Measurements from ENCODE around the gene CHML. TPM values are rescaled to one million over a fixed set of nuclear protein-coding genes. Genes with fewer than 3 reads are reported as not detected.

CHML gene
- total RNA-seq, 3 donors from 2014 or later, result 6.4 to 7.5 (median 7.2) TPM

DNA sequence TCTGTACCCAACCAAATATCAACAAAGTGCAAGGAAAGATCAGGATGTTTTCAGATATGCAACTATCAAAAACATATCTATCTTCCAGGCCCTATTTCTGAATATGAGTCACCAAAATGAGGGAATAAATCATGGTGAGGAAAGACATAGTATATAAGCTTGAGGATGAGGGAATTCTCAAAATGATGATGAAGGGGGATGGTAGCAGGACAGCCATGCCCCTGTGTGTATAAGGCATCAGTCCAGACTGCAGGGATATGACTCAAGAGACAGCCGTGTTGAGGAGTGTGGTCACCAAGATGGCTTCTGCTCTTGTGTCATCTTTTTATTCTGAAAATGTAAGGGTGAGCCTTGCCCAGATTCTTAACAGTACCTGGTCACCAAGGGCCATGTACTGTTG is 7.5 kb upstream of the CHML start:
- H3K27me3 ChIP-seq, result no peaks in the 10 kb centered on the region
- H3K4me3 ChIP-seq, result no peak overlapping the region
- no peaks in the 10 kb centered on the region for H3K4me1 ChIP-seq
- intact Hi-C loops (cut with DNase I; ENCODE audit: low total_unique reads), result no loop called here
- DNase-seq (ENCODE audit: low spot score in 2 of 2), result no peak
- no peak for TF ChIP-seq POLR2A (IDR thresholded peaks at IDR 0.05)
- TF ChIP-seq POLR2AphosphoS5 (IDR thresholded peaks at IDR 0.05), result no peak
- TF ChIP-seq, protein P1, sequence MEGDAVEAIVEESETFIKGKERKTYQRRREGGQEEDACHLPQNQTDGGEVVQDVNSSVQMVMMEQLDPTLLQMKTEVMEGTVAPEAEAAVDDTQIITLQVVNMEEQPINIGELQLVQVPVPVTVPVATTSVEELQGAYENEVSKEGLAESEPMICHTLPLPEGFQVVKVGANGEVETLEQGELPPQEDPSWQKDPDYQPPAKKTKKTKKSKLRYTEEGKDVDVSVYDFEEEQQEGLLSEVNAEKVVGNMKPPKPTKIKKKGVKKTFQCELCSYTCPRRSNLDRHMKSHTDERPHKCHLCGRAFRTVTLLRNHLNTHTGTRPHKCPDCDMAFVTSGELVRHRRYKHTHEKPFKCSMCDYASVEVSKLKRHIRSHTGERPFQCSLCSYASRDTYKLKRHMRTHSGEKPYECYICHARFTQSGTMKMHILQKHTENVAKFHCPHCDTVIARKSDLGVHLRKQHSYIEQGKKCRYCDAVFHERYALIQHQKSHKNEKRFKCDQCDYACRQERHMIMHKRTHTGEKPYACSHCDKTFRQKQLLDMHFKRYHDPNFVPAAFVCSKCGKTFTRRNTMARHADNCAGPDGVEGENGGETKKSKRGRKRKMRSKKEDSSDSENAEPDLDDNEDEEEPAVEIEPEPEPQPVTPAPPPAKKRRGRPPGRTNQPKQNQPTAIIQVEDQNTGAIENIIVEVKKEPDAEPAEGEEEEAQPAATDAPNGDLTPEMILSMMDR (IDR thresholded peaks at IDR 0.05), result no peak
- no peaks in the 10 kb centered on the region for H3K36me3 ChIP-seq
- H3K27ac ChIP-seq, result no peak overlapping the region
- no peaks in the 10 kb centered on the region for H3K9me3 ChIP-seq

DNA sequence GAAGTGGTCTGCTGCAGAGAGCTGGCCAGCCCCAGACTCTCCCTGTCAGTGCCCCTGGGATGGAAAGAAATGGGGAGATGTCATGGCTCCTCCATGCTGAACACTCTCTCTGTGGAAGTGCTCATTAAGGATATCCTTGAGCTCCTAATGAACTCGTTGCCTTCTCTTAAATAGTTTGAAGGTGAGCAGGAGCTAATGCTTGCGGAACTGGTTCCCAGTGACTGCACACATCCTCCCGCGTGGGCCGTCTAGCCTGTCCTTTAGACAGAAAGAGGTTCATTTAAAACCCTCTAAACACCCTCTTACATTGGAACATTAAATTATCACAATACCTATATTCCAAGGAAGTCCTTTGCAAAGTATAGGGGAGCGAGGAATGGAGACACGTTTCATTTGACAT is 6.0 kb upstream of the CHML start:
- TF ChIP-seq POLR2AphosphoS5 (IDR thresholded peaks at IDR 0.05) (no peak), POLR2A (IDR thresholded peaks at IDR 0.05) (no peak)
- TF ChIP-seq, protein P1 (IDR thresholded peaks at IDR 0.05), result no peak
- Histone ChIP-seq H3K27me3 (no peaks in the 10 kb centered on the region), H3K4me1 (no peaks in the 10 kb centered on the region), H3K9me3 (no peaks in the 10 kb centered on the region), H3K27ac (no peak overlapping the region), H3K4me3 (no peak overlapping the region), H3K36me3 (no peaks in the 10 kb centered on the region)
- intact Hi-C loops (cut with DNase I; ENCODE audit: low total_unique reads), result no loop called here
- DNase-seq (ENCODE audit: low spot score in 2 of 2), result no peak

- Histone ChIP-seq H3K4me3 (no peak overlapping the region), H3K36me3 (no peaks in the 10 kb centered on the region), H3K27me3 (no peaks in the 10 kb centered on the region), H3K9me3 (no peaks in the 10 kb centered on the region), H3K27ac (no peak overlapping the region), H3K4me1 (no peaks in the 10 kb centered on the region)
- DNase-seq (ENCODE audit: low spot score in 2 of 2), result no peak
- TF ChIP-seq, protein P1 (IDR thresholded peaks at IDR 0.05), result no peak
- TF ChIP-seq POLR2AphosphoS5 (IDR thresholded peaks at IDR 0.05) (no peak), POLR2A (IDR thresholded peaks at IDR 0.05) (no peak)
- intact Hi-C loops (cut with DNase I; ENCODE audit: low total_unique reads), result no loop called here
Observed at GRCh38 chr1:241645199-241645598, 5.0 kb upstream of the CHML start.

DNA sequence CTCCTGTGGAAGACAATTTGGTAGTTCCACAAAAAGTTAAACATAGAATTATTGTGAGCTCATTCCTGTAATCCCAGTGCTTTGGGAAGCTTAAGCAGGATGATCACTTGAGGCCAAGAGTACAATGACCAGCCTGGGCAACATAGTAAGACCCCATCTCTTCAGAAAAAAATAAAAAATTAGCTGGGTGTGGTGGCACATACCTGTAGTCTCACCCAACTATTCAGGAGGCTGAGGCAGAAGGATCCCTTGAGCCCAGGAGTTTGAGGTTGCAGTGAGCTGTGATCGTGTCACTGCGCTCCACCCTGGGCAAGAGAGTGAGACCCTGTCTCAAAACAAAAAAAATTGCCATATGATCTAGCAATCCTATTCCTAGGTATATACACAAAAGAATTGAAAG is 4.1 kb upstream of the CHML start:
- DNase-seq (ENCODE audit: low spot score in 2 of 2), result no peak
- intact Hi-C loops (cut with DNase I; ENCODE audit: low total_unique reads), result no loop called here
- Histone ChIP-seq H3K4me1 (no peaks in the 10 kb centered on the region), H3K4me3 (no peak overlapping the region), H3K27ac (no peak overlapping the region), H3K36me3 (no peaks in the 10 kb centered on the region), H3K9me3 (no peaks in the 10 kb centered on the region), H3K27me3 (no peaks in the 10 kb centered on the region)
- TF ChIP-seq POLR2AphosphoS5 (IDR thresholded peaks at IDR 0.05) (no peak), POLR2A (IDR thresholded peaks at IDR 0.05) (no peak)
- TF ChIP-seq, protein P1 (IDR thresholded peaks at IDR 0.05), result no peak

DNA sequence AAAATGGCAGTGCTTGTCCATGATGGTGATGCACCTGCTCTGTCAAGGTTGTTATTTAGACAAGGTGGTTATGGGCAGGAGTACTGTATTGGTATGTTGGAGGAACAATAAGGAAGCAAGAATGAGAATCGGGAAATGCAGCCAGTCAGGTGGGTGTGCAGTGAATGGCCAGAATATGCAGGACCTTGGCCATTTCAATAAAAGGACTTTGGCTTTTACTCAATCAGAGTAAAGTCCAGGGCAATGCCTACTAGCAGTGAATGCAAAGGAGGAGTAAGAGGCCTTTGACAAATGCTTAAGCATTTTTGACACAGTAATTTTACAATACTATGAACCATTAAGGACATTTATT is 2.4 kb upstream of the CHML start:
- Histone ChIP-seq H3K4me1 (no peaks in the 10 kb centered on the region), H3K36me3 (no peaks in the 10 kb centered on the region), H3K27ac (no peak overlapping the region), H3K4me3 (no peak overlapping the region), H3K27me3 (no peaks in the 10 kb centered on the region), H3K9me3 (no peaks in the 10 kb centered on the region)
- intact Hi-C loops (cut with DNase I; ENCODE audit: low total_unique reads), result no loop called here
- TF ChIP-seq POLR2AphosphoS5 (IDR thresholded peaks at IDR 0.05) (no peak), POLR2A (IDR thresholded peaks at IDR 0.05) (no peak)
- TF ChIP-seq, protein P1 (IDR thresholded peaks at IDR 0.05), result no peak
- no peak for DNase-seq (ENCODE audit: low spot score in 2 of 2)
